GM15510 (cell line): ENCODE results near the gene PPP2R2B.

Experiments
- POLR2A ChIP-seq: IDR thresholded peaks from 3 replicates; pipeline ENCODE4 v1.6.1; 2011; ENCODE audit warnings: borderline replicate concordance; ENCODE audit not compliant: insufficient read length; ENCODE audit errors: extremely low read depth

Gene PPP2R2B

GRCh38 chr5:146630472-146630871, 248.1 kb downstream of the PPP2R2B start:
- no peak for TF ChIP-seq POLR2A

- TF ChIP-seq POLR2A: no peak
Measured at GRCh38 chr5:146628950-146629349, 249.6 kb downstream of the PPP2R2B start.

- TF ChIP-seq POLR2A: no peak
Measured at GRCh38 chr5:146626936-146627335, 251.6 kb downstream of the PPP2R2B start.

GRCh38 chr5:146624179-146624578, 254.4 kb downstream of the PPP2R2B start:
- TF ChIP-seq POLR2A: no peak

GRCh38 chr5:146623666-146624065, 254.9 kb downstream of the PPP2R2B start:
- no peak for TF ChIP-seq POLR2A

- TF ChIP-seq POLR2A: no peak
Measured at GRCh38 chr5:146623009-146623408, 255.5 kb downstream of the PPP2R2B start.

GRCh38 chr5:146622391-146622790, 256.2 kb downstream of the PPP2R2B start:
- TF ChIP-seq POLR2A: no peak

- no peak for TF ChIP-seq POLR2A
Measured at GRCh38 chr5:146620669-146621051, 257.9 kb downstream of the PPP2R2B start.

GRCh38 chr5:146620031-146620668, 258.4 kb downstream of the PPP2R2B start:
- TF ChIP-seq POLR2A: no peak

- no peak for TF ChIP-seq POLR2A
Measured at GRCh38 chr5:146618434-146618833, 260.1 kb downstream of the PPP2R2B start.

- TF ChIP-seq POLR2A: no peak
Measured at GRCh38 chr5:146607659-146608332, 270.8 kb downstream of the PPP2R2B start.

- TF ChIP-seq POLR2A: no peak
Measured at GRCh38 chr5:146606893-146607292, 271.7 kb downstream of the PPP2R2B start.

- TF ChIP-seq POLR2A: no peak
Measured at GRCh38 chr5:146600376-146600775, 278.2 kb downstream of the PPP2R2B start.

GRCh38 chr5:146599261-146599660, 279.3 kb downstream of the PPP2R2B start:
- no peak for TF ChIP-seq POLR2A

GRCh38 chr5:146595088-146595487, 283.5 kb downstream of the PPP2R2B start:
- no peak for TF ChIP-seq POLR2A

GRCh38 chr5:146592352-146592751, 286.2 kb downstream of the PPP2R2B start:
- TF ChIP-seq POLR2A: no peak
